GM21717 (cell line): ENCODE data around the gene FBXL7.

Experiments used
- ATAC-seq: cut with Tn5 transposase; IDR thresholded peaks from one replicate; pipeline ENCODE4 v1.9.1; 2021; ENCODE audit warnings: mild to moderate bottlenecking, moderate library complexity; ENCODE audit not compliant: unreplicated experiment

FBXL7 gene

GRCh38 chr5:15968993-15969392 lies 469.0 kb downstream of the FBXL7 start:
- ATAC-seq, result no peak

- ATAC-seq, result no peak
Observed at GRCh38 chr5:15977851-15978250, 477.9 kb downstream of the FBXL7 start.

DNA sequence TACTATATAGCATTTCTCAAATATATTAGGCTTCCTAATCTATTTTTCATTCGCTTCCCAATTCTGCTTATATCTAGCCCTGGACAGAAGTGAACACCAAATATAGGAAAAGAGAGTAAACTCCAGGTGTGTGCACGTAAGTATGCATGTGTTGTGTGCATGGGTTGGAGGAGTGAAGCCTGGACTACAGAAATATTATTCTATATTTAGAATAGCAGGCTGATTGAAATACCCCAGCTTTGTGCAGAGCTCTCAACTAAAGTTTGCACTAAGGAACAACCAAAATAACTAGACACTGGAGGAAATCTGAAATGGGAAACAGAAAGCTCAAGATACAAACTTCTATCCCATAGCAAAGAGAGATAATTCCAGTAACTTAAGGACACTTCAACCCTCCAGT lies 480.9 kb downstream of the FBXL7 start:
- no peak for ATAC-seq

- ATAC-seq, result no peak
Observed at GRCh38 chr5:15983392-15983791, 483.4 kb downstream of the FBXL7 start.
